HG03039 (cell line): ENCODE measurements around the gene STYXL1.
"Not testable (repeated sequence)": the region's sequence is repeated elsewhere in the genome, so short reads cannot be mapped to it uniquely, and the experiment has no call there.

Experiments
- ATAC-seq: cut with Tn5 transposase; IDR thresholded peaks from one replicate; pipeline ENCODE4 v1.9.1; 2021; ENCODE audit warnings: mild to moderate bottlenecking, moderate library complexity; ENCODE audit not compliant: unreplicated experiment

The STYXL1 gene

GRCh38 chr7:76066716-76067503, 19.1 kb upstream of the STYXL1 start:
- ATAC-seq: no peak

GRCh38 chr7:76065016-76065612, 17.3 kb upstream of the STYXL1 start:
- ATAC-seq: no peak

GRCh38 chr7:76064208-76064970, 16.6 kb upstream of the STYXL1 start:
- no peak for ATAC-seq

GRCh38 chr7:76063525-76063924, 15.7 kb upstream of the STYXL1 start:
- no peak for ATAC-seq

- ATAC-seq: no peak
These were observed 15.3 kb upstream of the STYXL1 start for GRCh38 chr7:76063114-76063513.

- ATAC-seq: no peak
These were observed 14.5 kb upstream of the STYXL1 start for GRCh38 chr7:76062254-76062653.

- no peak for ATAC-seq
These were observed 13.0 kb upstream of the STYXL1 start for GRCh38 chr7:76060842-76061241.

- ATAC-seq: not testable (repeated sequence)
These were observed 10.9 kb upstream of the STYXL1 start for GRCh38 chr7:76058745-76059144.

GRCh38 chr7:76057813-76058145, 10.0 kb upstream of the STYXL1 start:
- ATAC-seq: no peak

GRCh38 chr7:76057103-76057812, 9.5 kb upstream of the STYXL1 start:
- ATAC-seq: no peak

GRCh38 chr7:76056241-76056640, 8.4 kb upstream of the STYXL1 start:
- no peak for ATAC-seq

GRCh38 chr7:76054123-76055120, 6.6 kb upstream of the STYXL1 start:
- ATAC-seq: no peak

- no peak for ATAC-seq
These were observed 5.7 kb upstream of the STYXL1 start for GRCh38 chr7:76053461-76053860.

GRCh38 chr7:76052681-76053080, 4.9 kb upstream of the STYXL1 start:
- ATAC-seq: not testable (repeated sequence)

GRCh38 chr7:76051840-76052239, 4.0 kb upstream of the STYXL1 start:
- ATAC-seq: no peak

- ATAC-seq: no peak
These were observed 2.7 kb upstream of the STYXL1 start for GRCh38 chr7:76050545-76050944.

- no peak for ATAC-seq
These were observed 1.5 kb upstream of the STYXL1 start for GRCh38 chr7:76049295-76049694.

- ATAC-seq: no peak
These were observed 828 bp upstream of the STYXL1 start for GRCh38 chr7:76048668-76048988.

- ATAC-seq: no peak
These were observed 442 bp downstream of the STYXL1 start for GRCh38 chr7:76047305-76047810.

- no peak for ATAC-seq
These were observed 3.4 kb downstream of the STYXL1 start for GRCh38 chr7:76044375-76044865.
